PC-3 (cell line): Measurements from ENCODE around the gene MCF2L2. TPM values are rescaled to one million over a fixed set of nuclear protein-coding genes. Genes with fewer than 3 reads are reported as not detected.

Source experiments
- ATAC-seq: fragments of 200-7000 bp; cut with Tn5 transposase; 2 replicates; pipeline ENCODE4 v1.9.1; 2020; ENCODE audit warnings: mild to moderate bottlenecking, moderate library complexity
- BruUV-seq: library from RNA; stranded (reverse); fragments of 400-500 nt; replicated peaks from 2 replicates; lab custom pipeline; 2021; lab: Mats Ljungman, UMichigan
- CTCF ChIA-PET: fragments of 300-600 bp; sonication (Branson Sonifier 250); formaldehyde crosslinking; loops from one replicate; lab custom pipeline; 2022; ENCODE audit warnings: antibody characterized with exemption; lab: Charles Lee
- POLR2A ChIA-PET: fragments of 300-600 bp; sonication (Branson Sonifier 250); formaldehyde crosslinking; loops from one replicate; lab custom pipeline; 2022; ENCODE audit warnings: antibody characterized with exemption; ENCODE audit not compliant: unreplicated experiment; lab: Charles Lee
- DNase-seq: peaks from one replicate; pipeline ENCODE4 v3.0.0-alpha.2; 2015
- H2AFZ ChIP-seq: fragments of 300-600 bp; sonication (generic); 2 replicates; pipeline ENCODE4 v1.6.0; 2016; ENCODE audit warnings: antibody characterized with exemption, low read length
- H3F3A ChIP-seq: fragments of 300-600 bp; sonication (generic); one replicate; pipeline ENCODE4 v1.6.0; 2017; ENCODE audit warnings: antibody characterized with exemption, low read length, control low read depth, mild to moderate bottlenecking; ENCODE audit not compliant: unreplicated experiment
- H3K27ac ChIP-seq: fragments of 300-600 bp; sonication (generic); 2 replicates; pipeline ENCODE4 v1.5.1; 2016; ENCODE audit warnings: mild to moderate bottlenecking, low read length
- H3K27me3 ChIP-seq: fragments of 300-600 bp; sonication (generic); 2 replicates; pipeline ENCODE4 v1.6.1; 2016; ENCODE audit warnings: low read length, mixed read lengths
- H3K36me3 ChIP-seq: fragments of 300-600 bp; sonication (generic); 2 replicates; pipeline ENCODE4 v1.6.1; 2016; ENCODE audit warnings: low read depth, mixed run types, low read length, mixed read lengths
- H3K4me1 ChIP-seq: fragments of 300-600 bp; sonication (generic); 2 replicates; pipeline ENCODE4 v1.5.1; 2016; ENCODE audit warnings: low read length; ENCODE audit not compliant: insufficient read depth
- H3K4me2 ChIP-seq: fragments of 300-600 bp; sonication (generic); 2 replicates; pipeline ENCODE4 v1.6.0; 2016; ENCODE audit warnings: low read length
- H3K4me3 ChIP-seq: fragments of 300-600 bp; sonication (generic); 2 replicates; pipeline ENCODE4 v1.5.1; 2016; ENCODE audit warnings: mild to moderate bottlenecking, low read length, mixed read lengths
- H3K79me2 ChIP-seq: fragments of 300-600 bp; sonication (generic); 2 replicates; pipeline ENCODE4 v1.6.1; 2017; ENCODE audit warnings: low read length, mixed read lengths
- H3K9ac ChIP-seq: fragments of 300-600 bp; sonication (generic); 2 replicates; pipeline ENCODE4 v1.6.0; 2016; ENCODE audit warnings: mild to moderate bottlenecking, low read length
- H3K9me2 ChIP-seq: fragments of 300-600 bp; sonication (generic); replicated peaks from 2 replicates; pipeline ENCODE4 v1.6.1; 2016; ENCODE audit warnings: mixed run types, low read length, mixed read lengths
- H3K9me3 ChIP-seq: fragments of 300-600 bp; sonication (generic); 2 replicates; pipeline ENCODE4 v1.6.1; 2016; ENCODE audit warnings: low read length, mixed read lengths
- H4K20me1 ChIP-seq: fragments of 300-600 bp; sonication (generic); 2 replicates; pipeline ENCODE4 v1.6.1; 2016; ENCODE audit warnings: low read length, mixed read lengths
- EZH2 ChIP-seq: fragments of 300-600 bp; sonication (generic); IDR thresholded peaks from one replicate; pipeline ENCODE4 v1.6.1; 2017; ENCODE audit warnings: antibody characterized with exemption, mild to moderate bottlenecking, low read length; ENCODE audit not compliant: unreplicated experiment
- EZH2phosphoT487 ChIP-seq: fragments of 300-600 bp; sonication (generic); IDR thresholded peaks from 2 replicates; pipeline ENCODE4 v1.6.1; 2018; ENCODE audit warnings: mild to moderate bottlenecking, antibody characterized with exemption, low read length, borderline replicate concordance
- intact Hi-C: fragments of 100-400 bp; cut with micrococcal nuclease; formaldehyde crosslinking; loops from 2 replicates; pipeline ENCODE4 v1.9.0; 2023
- total RNA-seq: library from RNA; depleted of rRNA; stranded (reverse); fragments of >200 nt; gene quantifications from 2 replicates; pipeline ENCODE4 v1.2.3, GENCODE V29; 2014
- TF ChIP-seq, protein P1 (sequence below): fragments of 300-600 bp; sonication (generic); conservative IDR thresholded peaks from 2 replicates; pipeline ENCODE4 v1.5.1; 2017; ENCODE audit warnings: antibody characterized with exemption, low read depth, mild to moderate bottlenecking, low read length

The MCF2L2 gene
- total RNA-seq, 1 experiment from 2014 or later: 3.6 TPM

DNA sequence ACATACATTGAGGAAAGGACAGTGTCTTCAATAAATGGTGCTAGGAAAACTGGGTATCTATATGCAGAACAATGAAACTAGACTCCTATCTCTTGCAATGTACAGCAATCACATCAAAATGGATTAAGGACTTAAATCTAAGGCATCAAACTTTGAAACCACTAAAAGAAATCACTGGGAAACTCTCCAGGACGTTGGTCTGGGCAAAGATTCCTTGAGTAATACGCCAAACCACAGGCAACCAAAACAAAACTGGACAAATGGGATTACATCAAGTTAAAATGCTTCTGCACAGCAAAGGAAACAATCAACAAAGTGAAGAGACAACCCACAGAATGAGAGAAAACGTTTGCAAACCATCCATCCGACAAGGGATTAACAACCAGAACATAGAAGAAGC is 280.4 kb downstream of the MCF2L2 start:
- no peak overlapping the region for H3K9ac ChIP-seq
- no peaks in the 10 kb centered on the region for H4K20me1 ChIP-seq
- intact Hi-C loops: no loop called here
- H3K79me2 ChIP-seq: no peaks in the 10 kb centered on the region
- peak; percentile 23 for DNase-seq
- no peak overlapping the region for H3K4me2 ChIP-seq
- H3K36me3 ChIP-seq: no peaks in the 10 kb centered on the region
- no peaks in the 10 kb centered on the region for H3K9me2 ChIP-seq
- no peak for TF ChIP-seq EZH2
- TF ChIP-seq, protein P1, sequence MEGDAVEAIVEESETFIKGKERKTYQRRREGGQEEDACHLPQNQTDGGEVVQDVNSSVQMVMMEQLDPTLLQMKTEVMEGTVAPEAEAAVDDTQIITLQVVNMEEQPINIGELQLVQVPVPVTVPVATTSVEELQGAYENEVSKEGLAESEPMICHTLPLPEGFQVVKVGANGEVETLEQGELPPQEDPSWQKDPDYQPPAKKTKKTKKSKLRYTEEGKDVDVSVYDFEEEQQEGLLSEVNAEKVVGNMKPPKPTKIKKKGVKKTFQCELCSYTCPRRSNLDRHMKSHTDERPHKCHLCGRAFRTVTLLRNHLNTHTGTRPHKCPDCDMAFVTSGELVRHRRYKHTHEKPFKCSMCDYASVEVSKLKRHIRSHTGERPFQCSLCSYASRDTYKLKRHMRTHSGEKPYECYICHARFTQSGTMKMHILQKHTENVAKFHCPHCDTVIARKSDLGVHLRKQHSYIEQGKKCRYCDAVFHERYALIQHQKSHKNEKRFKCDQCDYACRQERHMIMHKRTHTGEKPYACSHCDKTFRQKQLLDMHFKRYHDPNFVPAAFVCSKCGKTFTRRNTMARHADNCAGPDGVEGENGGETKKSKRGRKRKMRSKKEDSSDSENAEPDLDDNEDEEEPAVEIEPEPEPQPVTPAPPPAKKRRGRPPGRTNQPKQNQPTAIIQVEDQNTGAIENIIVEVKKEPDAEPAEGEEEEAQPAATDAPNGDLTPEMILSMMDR: no peak
- no peak for TF ChIP-seq EZH2phosphoT487
- ChIA-PET CTCF (no interaction called here), POLR2A (no interaction called here)
- H3K27me3 ChIP-seq: no peaks in the 10 kb centered on the region
- BruUV-seq: no TSS peak
- ATAC-seq: no peak
- H3K4me3 ChIP-seq: no peak overlapping the region
- H3K9me3 ChIP-seq: no peaks in the 10 kb centered on the region
- H3K4me1 ChIP-seq: no peaks in the 10 kb centered on the region
- H3F3A ChIP-seq: no peaks in the 10 kb centered on the region
- no peak overlapping the region for H3K27ac ChIP-seq
- H2AFZ ChIP-seq: no peak overlapping the region

DNA sequence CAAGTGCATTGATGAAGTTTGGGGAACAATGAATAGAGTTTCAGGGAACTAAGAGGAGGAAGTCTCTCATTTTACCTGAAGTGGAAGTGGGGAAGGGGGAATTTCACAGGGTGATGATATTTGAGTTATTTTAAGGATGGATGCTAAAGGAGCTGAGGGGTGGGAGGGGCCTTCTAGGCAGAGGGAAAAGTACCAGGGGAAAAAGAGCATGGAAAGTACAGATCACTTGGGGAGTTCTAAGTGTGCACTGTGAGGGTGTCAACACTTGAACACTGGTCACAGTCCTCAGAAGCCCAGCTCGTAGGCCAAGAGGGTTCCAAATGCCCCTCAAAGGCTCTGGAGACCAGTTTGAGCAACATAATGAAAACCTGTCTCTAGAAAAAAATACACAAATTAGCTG is 284.1 kb downstream of the MCF2L2 start:
- Histone ChIP-seq H3K27me3 (no peaks in the 10 kb centered on the region), H3K79me2 (no peaks in the 10 kb centered on the region), H3K4me2 (no peak overlapping the region), H3K36me3 (no peaks in the 10 kb centered on the region), H3K4me1 (no peaks in the 10 kb centered on the region), H4K20me1 (no peaks in the 10 kb centered on the region), H3K9ac (no peak overlapping the region), H3F3A (no peaks in the 10 kb centered on the region), H3K27ac (no peak overlapping the region), H2AFZ (no peak overlapping the region), H3K9me2 (no peaks in the 10 kb centered on the region), H3K9me3 (no peaks in the 10 kb centered on the region), H3K4me3 (no peak overlapping the region)
- ChIA-PET CTCF (no interaction called here), POLR2A (no interaction called here)
- DNase-seq (no peak), ATAC-seq (no peak)
- no TSS peak for BruUV-seq
- TF ChIP-seq EZH2 (no peak), EZH2phosphoT487 (no peak)
- TF ChIP-seq, protein P1: no peak
- intact Hi-C loops: no loop called here

DNA sequence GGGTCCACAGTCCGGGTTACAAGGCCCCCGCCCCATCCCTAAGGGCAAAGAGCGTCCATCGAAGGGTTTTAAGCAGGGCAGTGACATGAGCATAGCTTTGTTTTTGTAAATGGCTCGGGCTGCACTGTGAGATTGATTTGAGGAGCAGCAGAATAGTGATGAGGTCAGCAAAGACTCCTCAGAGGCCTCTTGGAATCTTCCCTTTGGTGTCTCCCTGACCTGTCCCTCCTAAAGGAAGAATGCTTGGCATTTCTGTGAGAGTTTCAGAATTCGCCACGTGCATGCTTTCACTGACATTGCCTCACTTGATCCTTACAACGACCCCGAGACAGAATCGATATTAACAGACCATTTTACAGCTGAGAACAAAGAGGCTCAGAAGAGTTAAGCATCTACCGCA is 286.2 kb downstream of the MCF2L2 start:
- DNase-seq: no peak
- no peaks in the 10 kb centered on the region for H3K9me2 ChIP-seq
- ATAC-seq: no peak

More for the DNA sequence above, 286.2 kb downstream of the MCF2L2 start:
- Histone ChIP-seq H3K27ac (no peak overlapping the region), H3K4me2 (no peak overlapping the region), H3K4me3 (no peak overlapping the region), H4K20me1 (no peaks in the 10 kb centered on the region), H3K9ac (no peak overlapping the region), H3K27me3 (no peaks in the 10 kb centered on the region), H3K4me1 (no peaks in the 10 kb centered on the region), H2AFZ (no peak overlapping the region), H3K36me3 (no peaks in the 10 kb centered on the region), H3K79me2 (no peaks in the 10 kb centered on the region), H3K9me3 (no peaks in the 10 kb centered on the region), H3F3A (no peaks in the 10 kb centered on the region)
- intact Hi-C loops: no loop called here
- CTCF ChIA-PET: no interaction called here
- BruUV-seq: no TSS peak
- TF ChIP-seq, protein P1: no peak
- no peak for TF ChIP-seq EZH2
- no peak for TF ChIP-seq EZH2phosphoT487
- POLR2A ChIA-PET: no interaction called here
